Muscle of leg (tissue), 11 donors: Measurements from ENCODE around the gene SH3GL3. TPM values are rescaled to one million over a fixed set of nuclear protein-coding genes. Genes with fewer than 3 reads are reported as not detected.

Experiments used
- DNase-seq: peaks from one replicate; pipeline ENCODE4 v3.0.0; 2013
- H3K27ac ChIP-seq: one replicate; pipeline ENCODE4 v1.5.1; 2013; ENCODE audit warnings: mild to moderate bottlenecking, low read length, control low read depth
- H3K27me3 ChIP-seq: one replicate; pipeline ENCODE4 v1.6.1; 2013; ENCODE audit warnings: low read length; ENCODE audit not compliant: control insufficient read depth, insufficient read depth
- H3K36me3 ChIP-seq: one replicate; pipeline ENCODE4 v1.6.1; 2013; ENCODE audit warnings: low read length; ENCODE audit not compliant: control insufficient read depth, insufficient read depth
- H3K4me1 ChIP-seq: one replicate; pipeline ENCODE4 v1.6.1; 2013; ENCODE audit warnings: low read length; ENCODE audit not compliant: control insufficient read depth, insufficient read depth
- H3K4me3 ChIP-seq: one replicate; pipeline ENCODE4 v1.5.1; 2013; ENCODE audit warnings: low read length, control low read depth
- H3K9me3 ChIP-seq: replicated peaks from 2 replicates; pipeline ENCODE4 v1.6.1; 2013; ENCODE audit warnings: low read depth, low read length; ENCODE audit not compliant: control insufficient read depth
- WGBS: methylation state at CpG from one replicate; pipeline ENCODE4 v1.1.5; 2013; ENCODE audit warnings: missing lambda C conversion rate; ENCODE audit not compliant: insufficient coverage; 5-methylcytosine and 5-hydroxymethylcytosine counted together
- polyA plus RNA-seq, 8 donors: library from polyadenylated mRNA; unstranded; fragments of 120-200 nt; gene quantifications; one replicate each; pipeline versions ENCODE4 v1.2.1 to v1.2.3, GENCODE V29; 2013; ENCODE audit warnings: inconsistent platforms in 1 of 8, low replicate concordance in 1 of 8; ENCODE audit not compliant: insufficient read length in 8 of 8, insufficient read depth in 1 of 8
- total RNA-seq: library from RNA; stranded (reverse); fragments of 120-200 nt; gene quantifications from one replicate; pipeline ENCODE4 v1.2.4, GENCODE V29; 2013

SH3GL3 gene
- total and polyA plus RNA-seq, 9 donors, result 3.6 to 11.2 (median 7.1) TPM

GRCh38 chr15:83631534-83631933, 184.4 kb downstream of the SH3GL3 start:
- Histone ChIP-seq H3K27me3 (no peaks in the 10 kb centered on the region), H3K4me3 (no peak overlapping the region), H3K36me3 (no peaks in the 10 kb centered on the region), H3K9me3 (no peaks in the 10 kb centered on the region), H3K27ac (no peak overlapping the region), H3K4me1 (no peaks in the 10 kb centered on the region)
- 100% methylated on average over 1 of the region's 2 CpGs for WGBS
- DNase-seq, result no peak

GRCh38 chr15:83643201-83643600, 196.1 kb downstream of the SH3GL3 start:
- no peak for DNase-seq
- no peak overlapping the region for H3K27ac ChIP-seq
- no peaks in the 10 kb centered on the region for H3K36me3 ChIP-seq
- H3K27me3 ChIP-seq, result no peaks in the 10 kb centered on the region
- no peaks in the 10 kb centered on the region for H3K4me1 ChIP-seq
- H3K9me3 ChIP-seq, result peaks cover 3% of the 10 kb centered on the region
- H3K4me3 ChIP-seq, result no peak overlapping the region

GRCh38 chr15:83644439-83644838, 197.3 kb downstream of the SH3GL3 start:
- H3K4me3 ChIP-seq, result no peak overlapping the region
- DNase-seq, result no peak
- H3K9me3 ChIP-seq, result peaks cover 3% of the 10 kb centered on the region
- H3K4me1 ChIP-seq, result no peaks in the 10 kb centered on the region
- no peaks in the 10 kb centered on the region for H3K36me3 ChIP-seq
- 80% methylated on average over 1 of the region's 1 CpG for WGBS
- no peaks in the 10 kb centered on the region for H3K27me3 ChIP-seq
- no peak overlapping the region for H3K27ac ChIP-seq

- H3K27me3 ChIP-seq, result peaks cover 32% of the 10 kb centered on the region
- no peak overlapping the region for H3K27ac ChIP-seq
- no peak for DNase-seq
- H3K4me1 ChIP-seq, result peaks cover 20% of the 10 kb centered on the region
- no peak overlapping the region for H3K4me3 ChIP-seq
- peaks cover 3% of the 10 kb centered on the region for H3K9me3 ChIP-seq
- H3K36me3 ChIP-seq, result no peaks in the 10 kb centered on the region
- no CpG with 5 or more reads among the region's 2 CpGs for WGBS
Measured at GRCh38 chr15:83650831-83651230, 203.7 kb downstream of the SH3GL3 start.

- peaks cover 3% of the 10 kb centered on the region for H3K9me3 ChIP-seq
- H3K27me3 ChIP-seq, result peaks cover 32% of the 10 kb centered on the region
- DNase-seq, result no peak
- 83% methylated on average over 1 of the region's 6 CpGs for WGBS
- H3K4me1 ChIP-seq, result peaks cover 20% of the 10 kb centered on the region
- no peaks in the 10 kb centered on the region for H3K36me3 ChIP-seq
- no peak overlapping the region for H3K27ac ChIP-seq
- no peak overlapping the region for H3K4me3 ChIP-seq
Measured at GRCh38 chr15:83651541-83651940, 204.4 kb downstream of the SH3GL3 start.

- Histone ChIP-seq H3K4me3 (no peak overlapping the region), H3K9me3 (peaks cover 3% of the 10 kb centered on the region), H3K4me1 (peaks cover 26% of the 10 kb centered on the region), H3K27me3 (peaks cover 32% of the 10 kb centered on the region), H3K36me3 (peaks cover 3% of the 10 kb centered on the region), H3K27ac (peak overlapping the region; percentile 47)
- 55% methylated on average over 2 of the region's 5 CpGs for WGBS
- DNase-seq, result peak; percentile 37
Measured at GRCh38 chr15:83652626-83653204, 205.6 kb downstream of the SH3GL3 start.

GRCh38 chr15:83653288-83653638, 206.1 kb downstream of the SH3GL3 start:
- peaks cover 30% of the 10 kb centered on the region for H3K4me1 ChIP-seq
- H3K4me3 ChIP-seq, result no peak overlapping the region
- H3K27me3 ChIP-seq, result peaks cover 32% of the 10 kb centered on the region
- DNase-seq, result no peak
- WGBS, result 44% methylated on average over 8 of the region's 18 CpGs
- peaks cover 6% of the 10 kb centered on the region for H3K36me3 ChIP-seq
- peak overlapping the region; percentile 47 for H3K27ac ChIP-seq
- peaks cover 3% of the 10 kb centered on the region for H3K9me3 ChIP-seq

- H3K27ac ChIP-seq, result peak within 1 kb of the TSS; percentile 77
- DNase-seq, result peak; percentile 83
- peaks cover 32% of the 10 kb centered on the region for H3K27me3 ChIP-seq
- H3K4me1 ChIP-seq, result peaks cover 32% of the 10 kb centered on the region
- peak within 1 kb of the TSS; percentile 77 for H3K4me3 ChIP-seq
- under 1% methylated on average over 104 of the region's 105 CpGs for WGBS
- peaks cover 6% of the 10 kb centered on the region for H3K36me3 ChIP-seq
- peaks cover 3% of the 10 kb centered on the region for H3K9me3 ChIP-seq
Measured at GRCh38 chr15:83653639-83654378, 206.7 kb downstream of the SH3GL3 start, which contains the start of gene ADAMTSL3. Gene ADAMTSL3 (plus strand): TSS chr15:83654123. CDS start chr15:83655762, 1,639 bp downstream.

- 3% methylated on average over 67 of the region's 67 CpGs for WGBS
- Histone ChIP-seq H3K36me3 (peaks cover 6% of the 10 kb centered on the region), H3K4me1 (peaks cover 37% of the 10 kb centered on the region), H3K9me3 (peaks cover 3% of the 10 kb centered on the region), H3K27me3 (peaks cover 32% of the 10 kb centered on the region), H3K27ac (peak overlapping the region; percentile 77), H3K4me3 (peak overlapping the region; percentile 77)
- peak; percentile 79 for DNase-seq
Measured at GRCh38 chr15:83654379-83655236, 207.5 kb downstream of the SH3GL3 start.

GRCh38 chr15:83655237-83655616, 208.1 kb downstream of the SH3GL3 start:
- peaks cover 37% of the 10 kb centered on the region for H3K4me1 ChIP-seq
- peak overlapping the region; percentile 77 for H3K27ac ChIP-seq
- peak overlapping the region; percentile 77 for H3K4me3 ChIP-seq
- H3K36me3 ChIP-seq, result peaks cover 8% of the 10 kb centered on the region
- peaks cover 32% of the 10 kb centered on the region for H3K27me3 ChIP-seq
- 50% methylated on average over 6 of the region's 8 CpGs for WGBS
- H3K9me3 ChIP-seq, result peaks cover 3% of the 10 kb centered on the region
- DNase-seq, result no peak
